Activated CD4-positive, alpha-beta T cell treated with anti-CD3 and anti-CD28 coated beads for 48 hours (primary cell): ENCODE results near the gene ACTN4.
"Not testable (repeated sequence)": the region's sequence is repeated elsewhere in the genome, so short reads cannot be mapped to it uniquely, and the experiment has no call there.

Experiments used
- DNase-seq: peaks from one replicate; pipeline ENCODE4 v3.0.0-alpha.2; 2020

The ACTN4 gene

DNA sequence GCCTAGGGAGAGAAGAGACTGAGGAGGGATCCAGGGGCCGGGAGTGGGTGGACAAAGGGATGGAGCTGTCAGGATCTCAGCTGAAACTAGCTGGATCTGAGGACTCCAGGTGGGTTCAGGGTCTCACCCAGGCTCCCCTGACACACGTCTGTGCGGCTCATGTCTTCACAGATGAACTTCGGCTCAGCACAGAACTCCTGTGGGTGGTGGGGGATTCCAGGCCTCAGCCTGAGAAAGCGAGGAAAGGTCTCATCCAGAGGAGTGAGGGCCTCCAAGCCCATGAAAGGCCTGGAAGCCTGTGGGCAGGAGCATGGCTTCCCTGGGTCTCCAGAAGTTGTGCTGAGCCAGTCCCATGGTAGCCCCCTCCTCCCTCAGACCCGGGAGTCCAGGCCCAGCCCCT is 95.5 kb downstream of the ACTN4 start:
- DNase-seq: no peak

DNA sequence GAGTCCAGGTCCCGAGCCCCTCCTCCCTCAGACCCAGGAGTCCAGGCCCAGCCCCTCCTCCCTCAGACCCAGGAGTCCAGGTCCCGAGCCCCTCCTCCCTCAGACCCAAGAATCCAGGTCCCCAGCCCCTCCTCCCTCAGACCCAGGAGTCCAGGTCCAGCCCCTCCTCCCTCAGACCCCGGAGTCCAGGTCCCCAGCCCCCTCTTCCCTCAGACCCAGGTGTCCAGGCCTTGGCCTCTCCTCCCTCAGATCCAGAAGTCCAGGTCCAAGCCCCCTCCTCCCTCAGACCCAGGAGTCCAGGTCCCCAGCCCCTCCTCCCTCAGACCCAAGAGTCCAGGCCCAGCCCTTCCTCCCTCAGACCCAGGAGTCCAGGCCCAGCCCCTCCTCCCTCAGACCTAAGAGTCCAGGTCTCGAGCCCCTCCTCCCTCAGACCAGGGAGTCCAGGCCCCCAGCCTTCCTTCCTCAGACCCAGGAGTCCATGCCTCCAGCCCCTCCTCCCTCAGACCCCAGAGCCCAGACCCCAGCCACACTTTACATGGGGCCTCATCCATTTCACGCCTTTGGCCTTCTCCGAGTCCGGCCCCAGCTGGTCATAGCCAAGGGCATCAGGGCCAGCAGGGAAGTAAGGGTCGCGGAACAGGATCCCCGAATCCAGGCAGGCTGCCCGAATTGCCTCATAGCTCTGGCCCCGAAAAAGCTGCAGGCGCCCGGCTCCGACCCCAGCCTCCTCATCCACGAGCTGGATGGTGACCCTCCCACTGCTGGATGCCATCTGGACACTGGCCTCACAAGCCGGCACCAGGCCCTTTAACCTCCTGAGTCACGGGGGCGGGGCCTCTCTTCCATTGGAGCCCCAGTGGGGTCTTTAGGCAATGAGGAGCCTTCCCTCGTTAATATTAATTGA is 96.2 kb downstream of the ACTN4 start:
- no peak for DNase-seq

DNA sequence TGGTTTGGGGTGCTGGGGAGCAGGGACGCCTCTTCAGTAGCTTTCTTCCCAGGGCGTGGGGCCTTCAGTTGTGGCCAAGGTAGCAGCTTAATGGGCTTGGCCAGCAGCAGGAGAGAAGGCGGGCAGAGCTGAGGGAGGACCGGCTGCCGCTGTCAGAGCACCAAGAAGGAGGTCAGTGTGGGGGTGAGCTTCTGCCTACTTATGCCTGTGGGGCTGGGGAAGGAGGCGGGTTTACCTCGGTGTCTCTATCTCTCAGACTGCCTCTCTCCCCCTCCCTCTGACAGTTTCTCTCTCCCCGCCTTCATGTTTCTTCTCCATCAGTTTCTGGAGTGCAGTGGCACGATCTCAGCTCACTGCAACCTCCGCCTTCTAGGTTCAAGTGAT is 96.8 kb downstream of the ACTN4 start, which contains the start of gene CAPN12:
CAPN12 (minus strand) TSS at position 177 of the 384 bp plus-strand sequence. CDS start 309 bp downstream, outside the sequence.
- DNase-seq: no peak

DNA sequence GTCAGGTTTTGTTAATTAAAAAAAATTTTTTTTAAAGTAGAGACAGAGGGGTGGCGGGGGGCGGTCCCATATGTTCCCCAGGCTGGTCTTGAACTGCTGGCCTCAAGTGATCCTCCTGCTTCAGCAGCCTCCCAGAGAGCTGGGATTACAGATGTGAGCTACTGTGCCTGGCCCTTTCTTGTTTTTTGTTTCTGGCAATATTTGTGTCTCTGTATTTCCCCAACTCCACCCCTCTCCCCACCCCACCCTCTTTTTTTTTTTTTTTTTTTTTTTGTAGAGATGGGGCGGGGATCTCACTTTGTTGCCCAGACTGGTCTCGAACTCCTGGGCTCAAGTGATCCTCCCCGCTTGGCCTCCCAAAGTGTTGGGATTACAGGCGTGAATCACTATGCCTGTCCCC is 97.4 kb downstream of the ACTN4 start:
- DNase-seq: no peak

DNA sequence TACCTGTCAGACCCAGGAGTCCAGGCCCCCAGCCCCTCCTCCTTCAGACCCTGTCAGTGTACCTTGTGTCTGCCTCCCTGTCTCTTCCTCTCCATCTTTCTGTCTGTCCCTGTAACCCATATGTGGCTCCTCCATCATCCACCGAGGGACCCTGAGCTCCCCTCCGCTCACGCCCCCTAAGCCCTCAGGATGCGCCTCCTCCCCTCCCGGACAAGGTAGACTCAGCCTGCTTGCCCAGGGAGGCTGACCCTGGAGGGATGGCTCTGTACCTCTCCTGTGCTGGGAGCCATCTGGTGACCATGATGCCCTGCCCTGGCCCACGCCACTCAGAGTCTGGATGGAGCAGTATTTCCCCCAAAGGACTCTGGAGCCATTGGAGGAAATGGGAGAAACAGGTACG is 97.9 kb downstream of the ACTN4 start:
- no peak for DNase-seq

DNA sequence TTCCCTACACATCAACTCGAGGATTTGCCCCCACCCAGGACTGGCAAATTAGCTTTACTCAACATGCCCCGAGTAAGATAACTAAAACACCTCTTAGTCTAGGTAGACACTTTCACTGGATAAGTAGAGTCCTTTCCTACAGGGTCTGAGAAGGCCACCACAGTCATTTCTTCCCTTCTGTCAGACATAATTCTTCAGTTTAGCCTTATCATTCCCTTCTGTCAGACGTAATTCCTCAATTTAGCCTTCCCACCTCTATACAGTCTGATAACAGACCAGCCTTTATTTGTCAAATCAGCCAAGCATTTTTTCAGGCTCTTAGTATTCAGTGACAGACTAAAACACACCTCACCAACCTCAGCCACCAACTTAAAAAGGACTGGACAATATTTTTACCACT is 106.3 kb downstream of the ACTN4 start:
- DNase-seq: not testable (repeated sequence)

DNA sequence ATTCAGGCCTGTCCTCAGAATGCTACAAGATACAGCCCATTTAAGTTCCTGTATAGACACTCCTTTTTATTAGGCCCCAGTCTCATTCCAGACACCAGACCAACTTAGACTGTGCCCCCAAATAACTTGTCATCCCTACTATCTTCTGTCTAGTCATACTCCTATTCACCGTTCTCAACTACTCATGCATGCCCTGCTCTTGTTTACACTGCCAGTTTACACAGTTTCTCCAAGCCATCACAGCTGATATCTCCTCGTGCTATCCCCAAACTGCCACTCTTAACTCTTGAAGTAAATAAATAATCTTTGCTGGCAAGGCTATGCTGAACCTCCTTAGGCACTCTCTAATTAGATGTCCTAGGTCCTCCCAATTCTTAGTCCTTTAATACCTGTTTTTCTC is 106.7 kb downstream of the ACTN4 start:
- not testable (repeated sequence) for DNase-seq

DNA sequence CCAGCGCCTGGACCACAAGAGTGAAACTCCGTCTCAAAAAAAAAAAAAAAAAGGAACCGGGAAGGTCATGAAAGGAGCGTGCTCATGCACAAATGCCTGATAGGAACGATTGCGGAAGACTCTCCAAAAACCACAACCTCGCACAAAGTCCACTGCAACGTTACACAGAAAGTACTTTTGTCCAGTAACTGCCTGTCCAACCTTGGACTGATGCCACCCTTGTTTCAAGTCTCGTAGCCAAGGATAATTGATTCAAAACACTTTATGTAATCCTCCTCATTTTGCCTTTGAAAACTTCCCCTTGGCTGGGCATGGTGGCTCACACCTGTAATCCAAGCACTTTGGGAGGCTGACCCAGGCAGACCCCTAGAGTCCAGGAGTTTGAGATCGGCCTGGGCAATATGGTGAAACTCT is 112.1 kb downstream of the ACTN4 start:
- DNase-seq: no peak

DNA sequence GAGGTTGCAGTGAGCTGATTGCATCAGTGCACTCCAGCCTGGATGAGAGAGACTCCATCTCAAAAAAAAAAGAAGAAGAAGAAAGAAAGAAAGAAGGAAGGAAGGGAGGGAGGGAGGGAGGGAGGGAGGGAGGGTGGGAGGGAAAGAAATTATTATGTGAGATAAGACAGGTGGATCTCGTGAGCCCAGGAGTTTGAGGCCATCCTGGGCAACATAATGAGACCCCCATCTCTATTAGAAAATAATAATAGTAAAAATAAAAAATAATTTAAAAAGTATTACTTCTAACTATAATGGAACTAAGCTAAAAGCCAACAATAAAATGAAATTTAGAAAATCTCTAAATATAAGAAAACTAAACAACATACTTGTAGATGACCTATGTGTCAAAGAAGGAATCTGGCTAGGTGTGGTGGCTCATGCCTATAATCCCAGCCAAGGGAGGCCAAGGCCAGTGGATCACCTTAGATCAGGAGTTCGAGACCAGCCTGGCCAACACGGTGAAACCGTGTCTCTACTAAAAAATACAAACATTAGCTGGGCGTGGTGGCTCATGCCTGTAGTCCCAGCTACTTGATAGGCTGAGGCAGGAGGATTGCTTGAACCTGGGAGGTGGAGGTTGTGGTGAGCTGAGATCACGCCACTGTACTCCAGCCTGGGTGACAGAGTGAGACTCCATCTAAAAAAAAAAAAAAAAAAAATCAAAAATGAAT is 113.5 kb downstream of the ACTN4 start:
- DNase-seq: not testable (repeated sequence)

DNA sequence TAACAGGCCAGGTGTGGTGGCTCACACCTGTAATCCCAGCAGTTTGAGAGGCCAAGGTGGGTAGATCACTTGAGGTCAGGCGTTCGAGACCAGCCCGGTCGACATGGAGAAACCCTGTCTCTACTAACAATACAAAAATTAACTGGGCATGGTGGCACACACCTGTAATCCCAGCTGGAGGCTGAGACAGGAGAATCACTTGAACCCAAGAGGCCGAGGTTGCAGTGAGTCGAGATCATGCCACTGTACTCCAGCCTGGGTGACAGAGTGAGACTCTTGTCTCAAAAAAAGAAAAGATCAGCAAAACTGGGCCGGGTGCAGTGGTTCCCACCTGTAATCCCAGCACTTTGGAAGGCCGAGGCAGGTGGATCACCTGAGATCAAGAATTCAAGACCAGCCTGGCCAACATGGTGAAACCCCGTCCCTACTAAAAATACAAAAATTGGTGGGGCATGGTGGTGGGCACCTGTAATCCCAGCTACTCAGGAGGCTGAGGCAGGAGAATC is 114.5 kb downstream of the ACTN4 start:
- DNase-seq: not testable (repeated sequence)

DNA sequence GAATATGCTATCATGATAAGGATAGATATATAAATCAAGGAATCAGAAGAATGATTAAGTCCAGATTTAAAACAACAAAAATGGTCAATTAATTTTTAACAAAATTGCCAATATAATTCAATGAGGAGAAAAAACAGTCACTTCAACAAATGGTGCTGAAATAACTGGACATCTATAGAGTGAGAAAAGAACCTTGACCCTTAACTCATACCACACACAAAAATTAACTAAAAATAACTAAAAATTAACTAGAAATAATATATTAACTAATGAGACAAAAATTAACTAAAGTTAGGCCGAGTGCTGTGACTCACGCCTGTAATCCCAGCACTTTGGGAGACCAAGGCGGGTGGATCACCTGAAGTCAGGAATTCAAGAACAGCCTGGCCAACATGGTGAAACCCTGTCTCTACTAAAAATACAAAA is 116.4 kb downstream of the ACTN4 start:
- no peak for DNase-seq

DNA sequence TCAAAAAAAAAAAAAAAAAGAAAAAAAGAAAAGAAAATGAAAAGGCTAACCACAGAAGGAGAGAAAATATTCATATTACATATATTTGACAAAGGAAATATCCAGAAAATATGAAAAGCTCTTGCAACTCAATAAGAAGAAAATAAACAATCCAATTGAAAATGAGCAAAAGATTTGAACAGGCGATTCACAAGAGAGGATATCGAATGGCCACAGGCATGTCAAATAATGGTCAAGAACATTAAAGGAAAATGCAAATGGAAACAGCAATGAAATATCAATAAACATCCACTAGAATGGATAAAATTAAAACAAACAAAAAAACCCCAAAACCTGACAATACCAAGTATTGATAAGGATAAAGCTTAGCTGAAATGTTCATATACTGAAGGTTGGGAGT is 117.8 kb downstream of the ACTN4 start:
- no peak for DNase-seq

DNA sequence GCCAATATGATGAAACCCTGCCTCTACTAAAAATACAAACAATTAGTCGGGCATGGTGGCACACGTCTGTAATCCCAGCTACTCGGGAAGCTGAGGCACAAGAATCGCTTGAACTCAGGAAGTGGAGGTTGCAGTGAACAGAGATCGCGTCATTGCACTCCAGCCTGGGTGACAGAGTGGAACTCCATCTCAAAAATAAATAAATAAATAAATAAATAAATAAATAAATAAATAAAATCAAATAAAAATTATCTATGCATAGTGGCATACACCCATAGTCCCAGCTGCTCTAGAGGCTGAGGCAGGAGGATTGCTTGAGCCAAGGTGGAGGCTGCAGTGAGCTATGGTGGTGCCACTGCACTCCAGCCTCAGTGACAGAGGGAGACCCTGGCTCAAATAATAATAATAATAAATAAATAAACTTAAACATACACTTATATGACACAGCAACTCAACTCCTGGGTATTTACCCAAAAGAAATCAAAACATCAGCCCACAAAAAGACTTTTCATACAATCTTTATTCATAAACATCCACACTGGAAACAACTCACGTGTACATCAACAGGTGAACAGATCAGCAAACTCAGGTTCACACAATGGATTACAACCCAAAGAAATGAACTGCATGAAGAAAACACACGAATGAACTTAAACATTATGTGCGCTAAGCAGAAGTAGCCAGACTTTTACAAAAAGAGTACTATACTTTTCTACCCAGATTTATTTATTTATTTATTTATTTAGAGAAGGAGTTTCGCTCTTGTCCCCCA is 119.0 kb downstream of the ACTN4 start:
- DNase-seq: no peak

DNA sequence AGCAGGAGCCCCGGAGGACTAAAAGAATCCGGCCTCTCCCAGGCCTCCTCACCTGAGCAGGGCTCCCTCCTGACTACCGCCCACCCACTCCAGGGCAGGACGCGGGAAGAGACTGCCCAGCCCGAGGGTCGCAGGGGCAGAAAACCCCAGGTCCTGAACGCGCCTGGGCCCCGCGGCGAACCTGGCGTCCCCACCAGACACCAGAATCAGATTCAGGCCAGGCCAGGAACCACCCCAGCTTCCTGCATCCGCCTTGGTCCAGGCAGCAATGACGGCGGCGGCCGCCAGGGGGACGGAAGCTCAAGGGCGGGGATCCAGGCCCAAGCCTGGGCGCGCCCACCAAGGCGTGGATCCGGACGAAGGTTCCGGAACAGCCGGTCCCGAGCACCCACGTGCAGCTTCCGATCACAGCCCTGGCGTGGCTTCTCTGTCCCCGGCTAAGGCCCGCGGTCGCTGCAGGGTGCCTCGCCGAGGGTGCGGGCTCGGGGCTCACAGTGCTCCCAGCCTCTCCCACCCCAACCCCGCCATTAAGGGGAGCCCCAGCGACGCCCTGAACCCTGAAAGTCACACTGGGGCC is 122.3 kb downstream of the ACTN4 start:
- DNase-seq: peak; percentile 93

DNA sequence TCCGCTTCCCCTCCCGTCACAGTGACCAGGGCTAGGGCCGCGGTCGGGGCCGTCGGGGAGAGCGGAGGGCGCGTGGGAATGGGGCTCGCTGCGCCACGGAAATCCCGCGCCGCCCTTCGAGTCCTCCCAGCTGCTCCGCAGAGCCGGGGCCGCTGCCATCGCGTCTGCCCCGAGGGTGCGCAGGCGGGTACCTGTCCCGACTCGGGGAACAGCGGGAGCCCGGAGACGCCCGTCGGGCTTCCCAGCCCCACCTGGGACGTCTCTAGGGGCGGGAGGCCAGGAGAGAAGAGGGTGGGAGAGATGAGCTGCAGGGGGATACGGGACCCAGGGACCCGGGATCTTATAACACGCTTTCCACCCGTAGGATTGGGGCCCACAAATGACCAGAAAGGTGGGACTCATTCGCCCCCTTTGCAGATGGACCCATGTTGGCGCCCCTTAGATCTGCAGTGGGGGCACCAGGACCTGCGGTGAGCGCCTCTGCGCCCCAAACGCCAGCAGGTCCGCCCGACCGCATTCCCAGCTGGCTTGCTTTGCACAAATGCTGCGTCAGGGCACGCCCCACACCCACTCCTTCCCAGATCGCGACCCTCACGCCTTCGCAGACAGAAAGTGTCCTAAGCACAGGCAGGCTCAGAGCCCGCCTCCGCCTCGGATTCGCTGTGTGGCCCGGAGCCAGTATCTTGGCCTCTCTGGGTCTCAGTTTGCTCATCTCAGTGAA is 122.9 kb downstream of the ACTN4 start:
- not testable (repeated sequence) for DNase-seq

DNA sequence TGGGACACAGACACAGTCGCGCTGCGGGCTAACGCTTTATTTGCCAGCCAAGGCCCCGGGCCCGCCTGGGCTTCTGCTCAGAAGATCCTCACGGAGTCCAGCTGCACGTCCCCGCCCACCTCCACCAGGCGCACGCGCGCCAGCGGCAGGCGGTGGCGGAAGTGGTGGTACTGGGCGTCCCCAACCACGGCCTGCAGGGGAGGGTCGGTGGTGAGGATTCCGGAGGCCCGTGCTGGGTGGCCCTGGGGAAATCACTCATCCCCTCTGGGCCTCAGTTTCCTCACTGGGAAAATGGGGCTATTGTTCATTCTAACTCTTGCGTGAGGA is 123.5 kb downstream of the ACTN4 start:
- DNase-seq: not testable (repeated sequence)

DNA sequence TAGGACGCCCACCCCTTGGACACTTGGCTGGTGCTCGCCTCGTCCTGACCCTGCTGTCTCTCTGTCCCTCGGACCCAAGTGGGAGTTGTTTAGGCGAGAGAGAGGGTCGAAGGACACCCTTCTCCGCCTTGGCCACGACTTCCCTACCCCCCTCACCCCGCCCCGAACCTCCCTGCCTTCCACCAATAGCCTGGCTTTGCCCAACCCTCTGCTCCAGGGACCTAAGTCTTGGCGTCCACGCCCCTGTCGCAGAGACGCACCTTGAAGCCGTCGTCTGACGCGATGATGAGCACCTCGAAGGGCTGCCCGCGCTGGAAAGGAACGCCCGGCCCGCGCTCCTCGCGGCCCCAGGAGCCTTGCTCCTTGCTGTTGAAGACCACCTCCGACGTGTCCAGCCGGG is 124.1 kb downstream of the ACTN4 start:
- not testable (repeated sequence) for DNase-seq

DNA sequence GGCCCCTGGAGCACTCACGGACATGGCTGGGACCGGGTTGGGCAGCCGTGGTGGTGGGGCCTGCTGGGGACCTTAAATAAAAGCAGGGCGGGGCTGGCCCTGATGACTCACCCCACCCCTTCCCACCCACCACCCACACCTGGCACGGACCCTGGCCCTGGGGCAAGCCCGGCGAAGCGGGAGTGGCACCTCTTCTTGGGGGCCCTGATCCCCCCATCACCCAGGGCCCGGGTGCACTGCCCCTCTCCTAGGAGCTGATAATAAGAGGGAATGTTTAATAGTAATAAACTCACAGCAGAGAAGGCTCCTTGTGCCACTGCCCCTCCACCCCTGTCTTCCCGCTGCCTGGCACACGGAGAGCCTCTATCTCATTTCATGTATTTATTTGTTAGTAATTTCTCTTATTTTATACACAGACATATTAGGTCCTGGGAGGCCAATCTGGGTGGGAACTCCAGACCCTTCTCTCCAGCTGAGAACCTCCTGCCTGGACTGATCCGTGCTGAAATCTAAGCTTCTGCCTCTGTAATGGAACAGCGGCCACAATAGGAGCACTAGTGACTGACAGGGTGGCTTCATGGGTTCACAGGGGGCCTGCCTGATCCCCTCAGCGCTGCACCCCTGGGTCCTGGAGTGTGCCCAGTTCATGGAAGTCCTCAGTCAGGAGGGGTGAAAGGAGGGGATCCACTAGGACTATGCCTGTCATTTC is 126.2 kb downstream of the ACTN4 start, which contains the start of gene LGALS7:
LGALS7 (minus strand) TSS at position 49 of the 709 bp plus-strand sequence; CDS start at position 24, 25 bp downstream.
- DNase-seq: no peak

DNA sequence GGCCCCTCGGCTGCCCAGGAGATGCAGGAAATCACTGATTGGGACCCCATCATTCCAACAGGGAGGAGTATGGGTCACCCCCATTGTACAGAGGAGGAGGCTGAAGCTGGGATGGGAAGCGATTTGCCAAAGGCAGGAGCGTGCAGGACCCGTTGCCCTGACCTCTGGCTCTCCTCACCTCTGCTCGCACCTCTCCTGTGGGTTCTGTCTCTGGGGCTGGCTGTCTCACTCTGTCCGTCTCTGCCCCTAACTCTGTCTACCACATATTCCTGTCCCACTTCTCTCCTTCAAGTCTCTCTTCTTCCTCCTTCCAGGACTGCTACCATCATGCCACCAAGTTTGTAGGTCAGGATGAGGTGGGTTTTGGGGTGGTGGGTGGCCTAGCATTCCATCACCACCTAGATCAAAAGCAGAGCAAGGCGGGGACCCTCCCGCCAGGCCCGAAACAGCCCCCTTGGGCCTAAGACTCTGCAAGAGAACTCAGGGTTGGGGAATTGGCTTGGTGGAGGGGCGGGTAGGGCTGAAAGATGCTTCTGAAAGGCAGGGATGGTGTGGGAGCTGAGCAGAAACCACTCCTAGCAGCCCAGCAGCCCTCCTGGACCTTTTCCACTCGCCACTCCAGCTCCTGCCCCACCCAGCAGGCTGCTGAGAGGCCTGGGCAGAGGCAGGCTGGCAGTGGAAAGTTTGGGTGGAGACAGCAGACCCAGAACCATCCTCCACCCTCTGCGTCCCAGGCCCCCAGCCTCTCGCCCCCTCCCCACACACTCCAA is 126.9 kb downstream of the ACTN4 start:
- DNase-seq: no peak

DNA sequence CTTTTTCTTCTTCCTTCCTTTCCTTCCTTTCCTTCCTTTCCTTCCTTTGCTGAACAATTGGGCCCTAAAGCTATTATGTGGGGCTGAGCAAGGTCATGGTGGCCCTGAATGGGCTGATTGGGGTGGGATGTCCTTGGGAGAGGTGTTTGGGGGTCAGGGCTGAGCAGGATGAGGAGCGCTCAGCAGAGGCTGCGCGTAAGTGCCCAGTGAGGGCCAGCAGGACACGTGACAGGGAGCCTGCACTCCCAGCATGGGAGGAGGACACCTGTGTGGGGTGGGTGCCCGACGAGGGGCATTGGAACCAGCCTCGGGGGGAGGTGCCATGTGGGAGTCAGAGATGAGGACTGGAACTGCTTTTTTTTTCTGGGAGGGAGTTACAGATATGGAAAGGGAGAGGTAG is 131.3 kb downstream of the ACTN4 start:
- no peak for DNase-seq
